H1 (cell line): ENCODE measurements around the gene ZKSCAN8. TPM values are rescaled to one million over a fixed set of nuclear protein-coding genes. Genes with fewer than 3 reads are reported as not detected.
A peak's percentile ranks its signal among the peaks of the same experiment; 100 is the strongest.

Experiments used
- CTCF ChIA-PET: fragments of 300-600 bp; sonication (Branson Sonifier 250); formaldehyde crosslinking; loops from one replicate; lab custom pipeline; 2021; ENCODE audit not compliant: partially characterized antibody; lab: Charles Lee
- POLR2A ChIA-PET: fragments of 300-600 bp; sonication (Branson Sonifier 250); formaldehyde crosslinking; loops from one replicate; lab custom pipeline; 2021; ENCODE audit warnings: inconsistent platforms; ENCODE audit not compliant: partially characterized antibody; lab: Charles Lee
- DNase-seq, 2 experiments: peaks; one replicate each; pipeline versions ENCODE4 v3.0.0 to v3.0.0-alpha.2; 2010 to 2022; ENCODE audit warnings: low spot score in 2 of 2, low read depth in 1 of 2, mixed read lengths in 1 of 2
- FAIRE-seq: peaks from 2 replicates; lab custom pipeline; 2011; peaks lifted over from hg19 to GRCh38; lab: Jason Lieb, UNC
- H2AFZ ChIP-seq: 2 replicates; pipeline ENCODE4 v1.8.1; 2012; ENCODE audit warnings: low read length, inconsistent platforms
- H2AK5ac ChIP-seq: 2 replicates; pipeline ENCODE4 v1.6.1; 2013; ENCODE audit warnings: low read depth, low read length
- H2BK120ac ChIP-seq: replicated peaks from 2 replicates; pipeline ENCODE3; 2013; ENCODE audit warnings: low read depth, low read length, inconsistent platforms
- H2BK12ac ChIP-seq: 2 replicates; pipeline ENCODE4 v1.6.1; 2013; ENCODE audit warnings: low read depth, low read length
- H2BK15ac ChIP-seq: 2 replicates; pipeline ENCODE4 v1.6.1; 2013; ENCODE audit warnings: low read length
- H2BK20ac ChIP-seq: 2 replicates; pipeline ENCODE4 v1.6.1; 2013; ENCODE audit warnings: low read length
- H2BK5ac ChIP-seq: 2 replicates; pipeline ENCODE4 v1.6.1; 2013; ENCODE audit warnings: low read depth, low read length
- H3K14ac ChIP-seq: 2 replicates; pipeline ENCODE4 v1.6.1; 2013; ENCODE audit warnings: inconsistent platforms; ENCODE audit not compliant: insufficient read length
- H3K18ac ChIP-seq: 2 replicates; pipeline ENCODE4 v1.6.1; 2013; ENCODE audit warnings: low read length; ENCODE audit errors: extremely low read depth
- H3K23ac ChIP-seq: 2 replicates; pipeline ENCODE4 v1.6.1; 2013; ENCODE audit warnings: inconsistent platforms; ENCODE audit not compliant: insufficient read length
- H3K23me2 ChIP-seq: 2 replicates; pipeline ENCODE4 v1.6.1; 2013; ENCODE audit warnings: low read depth, low read length
- H3K27ac ChIP-seq: 2 replicates; pipeline ENCODE4 v1.6.1; 2011; ENCODE audit warnings: low read depth, low read length, inconsistent platforms
- H3K27me3 ChIP-seq, 4 experiments: replicated peaks in 1 of 4; 1 replicate in 1 of 4; 2 replicates in 3 of 4; pipeline versions ENCODE4 v1.6.1 to v1.8.1; 2011 to 2013; ENCODE audit warnings: low read length in 3 of 4, mild to moderate bottlenecking in 3 of 4, inconsistent platforms in 2 of 4, mixed read lengths in 2 of 4, moderate library complexity in 1 of 4; ENCODE audit not compliant: control insufficient read depth in 3 of 4, insufficient read depth in 3 of 4; ENCODE audit errors: extremely low read depth in 1 of 4
- H3K36me3 ChIP-seq, 4 experiments: 2 replicates each; pipeline versions ENCODE4 v1.6.1 to v1.8.1; 2011 to 2013; ENCODE audit warnings: mild to moderate bottlenecking in 4 of 4, low read length in 3 of 4, moderate library complexity in 2 of 4, control low read depth in 1 of 4, inconsistent platforms in 1 of 4; ENCODE audit not compliant: insufficient read depth in 4 of 4, control insufficient read depth in 2 of 4
- H3K4ac ChIP-seq: replicated peaks from 2 replicates; pipeline ENCODE3; 2013; ENCODE audit warnings: low read length, low read depth, mixed read lengths, inconsistent platforms; ENCODE audit not compliant: insufficient read length
- H3K4me1 ChIP-seq, 4 experiments: replicated peaks in 1 of 4; 1 replicate in 1 of 4; 2 replicates in 3 of 4; pipeline versions ENCODE4 v1.6.1 to v1.8.1; 2011 to 2013; ENCODE audit warnings: low read length in 3 of 4, inconsistent platforms in 2 of 4, mixed read lengths in 1 of 4; ENCODE audit not compliant: insufficient read depth in 4 of 4, control insufficient read depth in 3 of 4
- H3K4me2 ChIP-seq, 2 experiments: 2 replicates each; pipeline versions ENCODE4 v1.6.1 to v1.8.1; 2011 to 2013; ENCODE audit warnings: low read depth in 2 of 2, low read length in 2 of 2, control low read depth in 1 of 2, inconsistent platforms in 1 of 2, mild to moderate bottlenecking in 1 of 2; ENCODE audit not compliant: insufficient read depth in 1 of 2
- H3K4me3 ChIP-seq, 4 experiments: fragments of 200-600, 300-600 bp in 1 of 4; sonication (generic), shearing (Covaris generic), sonication (Bioruptor Twin) in 1 of 4; 2 replicates each; pipeline versions ENCODE4 v1.5.1 to v1.8.1; 2011 to 2016; ENCODE audit warnings: low read length in 4 of 4, low read depth in 3 of 4, control low read depth in 2 of 4, inconsistent platforms in 2 of 4, mild to moderate bottlenecking in 2 of 4, mixed read lengths in 1 of 4, moderate library complexity in 1 of 4; ENCODE audit not compliant: insufficient read depth in 2 of 4; ENCODE audit errors: extremely low read depth in 1 of 4
- H3K56ac ChIP-seq: replicated peaks from 2 replicates; pipeline ENCODE3; 2013; ENCODE audit warnings: low read depth, mild to moderate bottlenecking, mixed read lengths, low read length, inconsistent platforms; ENCODE audit not compliant: insufficient read length
- H3K79me1 ChIP-seq: 2 replicates; pipeline ENCODE4 v1.6.1; 2013; ENCODE audit warnings: low read depth, low read length, control low read depth
- H3K79me2 ChIP-seq, 2 experiments: 2 replicates each; pipeline versions ENCODE4 v1.6.1 to v1.8.1; 2012 to 2013; ENCODE audit warnings: low read length in 2 of 2, mild to moderate bottlenecking in 2 of 2, inconsistent platforms in 1 of 2; ENCODE audit not compliant: insufficient read depth in 2 of 2, control insufficient read depth in 1 of 2
- H3K9ac ChIP-seq, 4 experiments: replicated peaks in 1 of 4; 1 replicate in 1 of 4; 2 replicates in 3 of 4; pipeline versions ENCODE4 v1.6.1 to v1.8.1; 2011 to 2013; ENCODE audit warnings: low read depth in 3 of 4, low read length in 3 of 4, control low read depth in 2 of 4, mild to moderate bottlenecking in 2 of 4, moderate library complexity in 2 of 4, inconsistent platforms in 1 of 4; ENCODE audit errors: extremely low read depth in 1 of 4
- H3K9me3 ChIP-seq, 2 experiments: 2 replicates each; pipeline versions ENCODE4 v1.6.1 to v1.8.1; 2012 to 2013; ENCODE audit warnings: mild to moderate bottlenecking in 2 of 2, moderate library complexity in 2 of 2, control low read depth in 1 of 2, inconsistent platforms in 1 of 2, low read depth in 1 of 2, low read length in 1 of 2, mixed read lengths in 1 of 2; ENCODE audit not compliant: insufficient read depth in 2 of 2
- H4K20me1 ChIP-seq, 2 experiments: replicated peaks in 1 of 2; 2 replicates each; pipeline versions ENCODE3 to v1.8.1; 2011 to 2013; ENCODE audit warnings: inconsistent platforms in 2 of 2, low read length in 2 of 2, mild to moderate bottlenecking in 1 of 2; ENCODE audit not compliant: insufficient read depth in 2 of 2, control insufficient read depth in 1 of 2
- H4K5ac ChIP-seq: 2 replicates; pipeline ENCODE4 v1.6.1; 2013; ENCODE audit warnings: low read length, low read depth, mixed read lengths, inconsistent platforms; ENCODE audit not compliant: insufficient read length
- H4K8ac ChIP-seq: 2 replicates; pipeline ENCODE4 v1.8.0; 2013; ENCODE audit warnings: mild to moderate bottlenecking, moderate library complexity, low read length, inconsistent platforms; ENCODE audit not compliant: insufficient read depth; ENCODE audit errors: extremely low read depth
- H4K91ac ChIP-seq: replicated peaks from 2 replicates; pipeline ENCODE3; 2013; ENCODE audit warnings: low read length, mixed read lengths, inconsistent platforms; ENCODE audit not compliant: insufficient read length
- EP300 ChIP-seq, 2 experiments: IDR thresholded peaks; 1 replicate in 1 of 2; 2 replicates in 1 of 2; pipeline ENCODE4 v1.6.1; 2011 to 2012; ENCODE audit warnings: low read depth in 2 of 2, low read length in 2 of 2, mild to moderate bottlenecking in 2 of 2, borderline replicate concordance in 1 of 2, inconsistent platforms in 1 of 2, moderate library complexity in 1 of 2
- PHF8 ChIP-seq: fragments of 200-600 bp; sonication (generic); conservative IDR thresholded peaks from 2 replicates; pipeline ENCODE4 v1.7.1; 2012; ENCODE audit warnings: low read depth, mild to moderate bottlenecking, inconsistent platforms, low read length, moderate library complexity
- RNF2 ChIP-seq: fragments of 200-900, 300-1000 bp; sonication (generic); IDR thresholded peaks from 2 replicates; pipeline ENCODE4 v1.7.1; 2016; ENCODE audit warnings: borderline replicate concordance, low read depth, mild to moderate bottlenecking, antibody characterized with exemption, low read length; ENCODE audit not compliant: poor library complexity, severe bottlenecking; ENCODE audit errors: missing control alignments
- SAP30 ChIP-seq: fragments of 300-600 bp; sonication (generic); IDR thresholded peaks from 2 replicates; pipeline ENCODE4 v1.7.1; 2012; ENCODE audit warnings: low read length, moderate library complexity, mild to moderate bottlenecking, inconsistent platforms; ENCODE audit not compliant: insufficient read depth, insufficient replicate concordance
- TAF7 ChIP-seq: optimal IDR thresholded peaks from 2 replicates; pipeline ENCODE3; 2011; ENCODE audit warnings: low read depth, mild to moderate bottlenecking, inconsistent platforms, low read length, moderate library complexity, borderline replicate concordance
- WGBS, 2 experiments: shearing (Covaris generic) in 1 of 2; methylation state at CpG; one replicate each; pipeline versions ENCODE4 v1.1.6 to v1.1.7; 2013 to 2015; ENCODE audit warnings: low lambda C conversion rate in 2 of 2, mixed read lengths in 2 of 2, inconsistent platforms in 1 of 2, low coverage in 1 of 2, missing lambda C conversion rate in 1 of 2; ENCODE audit not compliant: insufficient replicate concordance in 2 of 2, insufficient coverage in 1 of 2, insufficient read length in 1 of 2; ENCODE audit errors: extremely low coverage in 1 of 2, missing lambda C conversion rate in 1 of 2; 5-methylcytosine and 5-hydroxymethylcytosine counted together
- polyA plus RNA-seq, 7 experiments: library from polyadenylated mRNA; depleted of rRNA in 3 of 7; stranded (reverse) in 5 of 7; unstranded in 2 of 7; fragments of >200 nt in 5 of 7; fragments of 200-250 nt in 2 of 7; gene quantifications; 1 replicate in 5 of 7; 2 replicates in 1 of 7; 4 replicates in 1 of 7; pipeline versions ENCODE4 v1.2.1 to v1.2.3, GENCODE V29; 2011 to 2013; ENCODE audit warnings: missing spikeins in 2 of 7, mixed read lengths in 2 of 7
- total RNA-seq: library from RNA; stranded (reverse); fragmentation: NEBNext Ultra II Directional; extraction: Animal tissue kit (Norgen Biotek cat#: 25700); gene quantifications from 2 replicates; pipeline ENCODE4 v1.2.1, GENCODE V29; 2021
- TF ChIP-seq, protein P1 (sequence below): IDR thresholded peaks from 2 replicates; pipeline ENCODE4 v1.6.1; 2011; ENCODE audit warnings: low read depth, mild to moderate bottlenecking, low read length; ENCODE audit not compliant: insufficient read depth
- TF ChIP-seq, protein P2 (sequence below): IDR thresholded peaks from 2 replicates; pipeline ENCODE4 v1.6.1; 2012; ENCODE audit warnings: inconsistent platforms

ZKSCAN8 gene
- total and polyA plus RNA-seq, 2 of the 8 experiments (the other 6 are each of a cell fraction or from before 2014, with no cell fraction given): 10.7 to 24.1 TPM

DNA sequence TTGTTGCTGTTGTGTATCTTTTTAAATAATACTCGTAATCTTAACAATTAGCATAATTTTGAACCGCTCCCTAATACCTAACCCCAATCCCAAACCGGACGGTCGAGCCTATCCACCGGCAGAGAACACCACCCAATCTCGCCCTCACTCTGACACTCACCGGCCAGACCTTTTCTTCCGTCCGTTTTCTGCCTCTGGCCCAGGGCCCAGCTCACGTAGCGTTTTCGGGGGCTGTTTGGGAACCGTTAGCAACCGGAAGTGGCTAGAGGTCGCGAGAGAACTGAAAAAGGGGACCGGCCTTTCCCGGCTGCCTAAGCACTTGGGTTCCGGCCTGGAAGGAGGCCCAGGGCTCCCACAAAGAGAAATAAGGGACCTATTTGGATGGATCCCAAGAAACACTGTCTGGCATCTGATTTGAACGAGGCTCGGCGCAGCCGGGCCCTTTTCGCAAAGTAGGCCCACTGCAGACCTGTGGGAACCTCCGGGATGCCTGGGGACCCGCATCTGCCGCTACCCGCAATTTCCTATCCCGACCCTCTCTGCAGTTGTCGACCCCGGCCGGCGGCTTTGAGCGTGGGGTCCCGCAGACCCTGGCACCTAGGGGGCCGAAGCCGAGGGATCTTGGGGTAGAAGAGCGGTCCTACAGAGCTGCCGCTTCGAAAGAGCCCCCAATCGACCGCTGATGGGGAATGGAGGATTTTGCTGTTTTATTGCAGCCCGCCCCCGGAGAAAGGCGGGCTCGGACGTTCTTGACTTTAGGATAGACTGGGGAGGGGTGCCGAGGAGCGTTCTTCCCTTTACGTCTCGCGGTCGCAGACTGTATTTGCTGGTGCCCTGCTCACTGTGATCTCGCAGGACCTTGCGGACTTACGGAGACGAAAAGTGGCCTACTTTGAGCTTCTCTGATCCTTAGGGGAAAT lies 4.8 kb upstream of the ZKSCAN8 start:
- peak overlapping the region; percentile 54 for H3K27ac ChIP-seq
- no peak for FAIRE-seq
- TF ChIP-seq PHF8 (peak; percentile 63), EP300 (IDR thresholded peaks at IDR 0.05; ENCODE audit: borderline replicate concordance in 1 of 2, low read depth in 2 of 2, low read length in 2 of 2) (peak in 1 of 2 experiments; percentile 49; a peak in 1 of 3 replicates), TAF7 (peak; percentile 50), SAP30 (peak; percentile 42), RNF2 (no peak)
- TF ChIP-seq, protein P1, sequence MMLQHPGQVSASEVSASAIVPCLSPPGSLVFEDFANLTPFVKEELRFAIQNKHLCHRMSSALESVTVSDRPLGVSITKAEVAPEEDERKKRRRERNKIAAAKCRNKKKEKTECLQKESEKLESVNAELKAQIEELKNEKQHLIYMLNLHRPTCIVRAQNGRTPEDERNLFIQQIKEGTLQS: no peak
- TF ChIP-seq, protein P2, sequence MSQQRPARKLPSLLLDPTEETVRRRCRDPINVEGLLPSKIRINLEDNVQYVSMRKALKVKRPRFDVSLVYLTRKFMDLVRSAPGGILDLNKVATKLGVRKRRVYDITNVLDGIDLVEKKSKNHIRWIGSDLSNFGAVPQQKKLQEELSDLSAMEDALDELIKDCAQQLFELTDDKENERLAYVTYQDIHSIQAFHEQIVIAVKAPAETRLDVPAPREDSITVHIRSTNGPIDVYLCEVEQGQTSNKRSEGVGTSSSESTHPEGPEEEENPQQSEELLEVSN: peak; percentile 25; the same call in 1 of the 2 replicates

More for the DNA sequence above, 4.8 kb upstream of the ZKSCAN8 start:
- Histone ChIP-seq H3K56ac (peak overlapping the region; percentile 75), H4K5ac (peak overlapping the region; percentile 42), H4K20me1 (no peaks in the 10 kb centered on the region), H4K91ac (peak overlapping the region; percentile 27), H3K23me2 (peaks cover 6% of the 10 kb centered on the region), H3K23ac (no peak overlapping the region), H3K9me3 (no peaks in the 10 kb centered on the region), H3K14ac (no peak overlapping the region), H2BK15ac (no peak overlapping the region), H2BK20ac (no peak overlapping the region), H3K4me2 (peak overlapping the region; percentile 64 to 82), H2BK120ac (no peak overlapping the region), H3K27me3 (peaks cover 0 to 3% (median 1%) of the 10 kb centered on the region in 4 experiments; a peak in 1 of 7 replicates), H3K18ac (peak overlapping the region; percentile 42), H2BK12ac (no peak overlapping the region), H3K4ac (no peak overlapping the region), H2AK5ac (no peak overlapping the region), H4K8ac (peak overlapping the region; percentile 92; the same call in 1 of the 2 replicates), H3K36me3 (no peaks in the 10 kb centered on the region), H3K9ac (peak overlapping the region; percentile 59 to 81 (median 76)), H3K4me3 (peak overlapping the region; percentile 85 to 91 (median 87)), H3K79me2 (peaks cover 0 to 29% of the 10 kb centered on the region in 2 experiments; a peak in 2 of 4 replicates), H3K79me1 (no peaks in the 10 kb centered on the region; the same call in 1 of the 2 replicates), H2AFZ (peak overlapping the region; percentile 85), H3K4me1 (peaks cover 0 to 8% (median 2%) of the 10 kb centered on the region in 4 experiments; a peak in 3 of 7 replicates), H2BK5ac (no peak overlapping the region; the same call in 1 of the 2 replicates)
- peak; percentile 60 to 87 for DNase-seq
- POLR2A ChIA-PET: interaction anchor here (0.6 to 3.1 kb wide), 22 partner anchors 10 to 727 kb away, joined by 3 to 48 read pairs (median 4); partner anchors contain the start of genes ZKSCAN4, ZSCAN16 and ZSCAN31
- CTCF ChIA-PET: interaction anchor here (0.6 to 1.1 kb wide), 2 partner anchors 9 to 234 kb away, joined by 3 to 4 read pairs; no protein-coding TSS in a partner anchor
- 1% methylated on average over 54 of the region's 58 CpGs; no CpG with 5 or more reads in 1 of the 2 experiments for WGBS, 2 experiments
